AG08395 (cell line): Measurements from ENCODE around the gene AMDHD2.
"Not testable (repeated sequence)": the region's sequence is repeated elsewhere in the genome, so short reads cannot be mapped to it uniquely, and the experiment has no call there.

ENCODE experiments used
- DNase-seq: peaks from one replicate; pipeline ENCODE4 v3.0.0; 2012; ENCODE audit warnings: mixed read lengths, low spot score

Gene AMDHD2

DNA sequence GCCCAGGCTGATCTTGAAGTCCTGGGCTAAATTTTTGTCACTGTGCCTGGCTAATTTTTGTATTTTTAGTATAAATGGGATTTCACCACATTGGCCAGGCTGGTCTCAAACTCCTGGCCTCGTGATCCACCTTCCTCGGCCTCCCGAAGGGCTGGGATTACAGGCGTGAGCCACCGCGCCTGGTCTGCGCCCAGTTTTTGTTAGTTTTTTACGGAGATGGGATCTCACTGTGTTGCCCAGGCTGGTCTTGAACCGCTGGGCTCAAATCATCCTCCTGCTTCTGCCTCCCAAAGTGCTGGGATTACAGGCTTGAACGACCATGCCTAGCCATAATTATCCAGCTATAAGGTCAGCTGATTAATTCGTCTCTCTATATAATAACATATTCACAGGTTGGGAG, 13.7 kb downstream of the AMDHD2 start:
- no peak for DNase-seq

- not testable (repeated sequence) for DNase-seq
Measured at GRCh38 chr16:2534335-2534734, 14.2 kb downstream of the AMDHD2 start.

GRCh38 chr16:2535625-2536013, 15.4 kb downstream of the AMDHD2 start:
- peak; percentile 63 for DNase-seq

DNA sequence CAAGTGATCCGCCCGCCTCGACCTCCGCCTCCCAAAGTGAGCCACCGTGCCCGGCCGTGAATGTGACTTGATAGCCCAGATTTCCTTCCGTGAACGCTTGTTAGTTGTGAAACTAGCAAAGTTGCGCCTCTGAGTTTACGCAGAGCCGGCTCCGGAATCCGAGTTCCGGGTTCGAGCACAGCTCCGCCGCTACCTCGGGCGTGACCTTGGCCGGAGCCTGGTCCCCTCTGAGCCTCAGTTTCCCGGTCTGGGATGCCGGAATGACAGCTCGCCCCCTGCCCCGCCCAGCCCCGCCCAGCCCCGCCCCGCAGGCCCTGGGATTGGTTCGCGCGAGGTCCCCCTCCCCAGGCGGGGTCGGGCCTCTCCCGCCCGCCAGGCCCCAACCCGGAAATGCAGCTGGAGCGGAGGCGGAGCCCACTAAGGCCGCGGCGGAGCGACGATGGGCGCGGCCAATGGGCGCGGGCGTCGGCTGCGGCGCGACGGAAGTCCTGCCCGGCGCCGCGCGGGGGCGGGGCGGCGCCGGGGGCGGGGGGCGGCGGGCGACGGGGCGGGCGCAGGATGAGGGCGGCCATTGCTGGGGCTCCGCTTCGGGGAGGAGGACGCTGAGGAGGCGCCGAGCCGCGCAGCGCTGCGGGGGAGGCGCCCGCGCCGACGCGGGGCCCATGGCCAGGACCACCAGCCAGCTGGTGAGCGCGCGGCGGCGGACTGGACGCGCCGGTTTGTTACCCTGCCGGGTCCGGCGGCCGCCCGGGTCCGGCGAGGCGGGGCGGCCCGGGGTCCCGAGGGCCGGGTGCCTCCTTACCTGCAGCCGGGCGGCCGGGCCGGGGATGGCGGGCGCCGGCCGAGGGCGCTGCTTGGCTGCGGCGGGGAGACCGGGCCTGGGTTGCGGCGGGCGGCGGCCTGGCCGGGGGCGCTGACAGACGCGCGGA, 17.5 kb downstream of the AMDHD2 start, which contains the start of gene PDPK1:
PDPK1 (plus strand) TSS at position 571 of the 929 bp plus-strand sequence; CDS start at position 663, 92 bp downstream.
- peak; percentile 95 for DNase-seq

GRCh38 chr16:2539192-2539844, 19.1 kb downstream of the AMDHD2 start:
- DNase-seq: not testable (repeated sequence)

- DNase-seq: not testable (repeated sequence)
Measured at GRCh38 chr16:2539845-2540458, 19.8 kb downstream of the AMDHD2 start.

GRCh38 chr16:2540912-2541311, 20.7 kb downstream of the AMDHD2 start:
- DNase-seq: not testable (repeated sequence)

- DNase-seq: not testable (repeated sequence)
Measured at GRCh38 chr16:2541409-2541808, 21.2 kb downstream of the AMDHD2 start.

DNA sequence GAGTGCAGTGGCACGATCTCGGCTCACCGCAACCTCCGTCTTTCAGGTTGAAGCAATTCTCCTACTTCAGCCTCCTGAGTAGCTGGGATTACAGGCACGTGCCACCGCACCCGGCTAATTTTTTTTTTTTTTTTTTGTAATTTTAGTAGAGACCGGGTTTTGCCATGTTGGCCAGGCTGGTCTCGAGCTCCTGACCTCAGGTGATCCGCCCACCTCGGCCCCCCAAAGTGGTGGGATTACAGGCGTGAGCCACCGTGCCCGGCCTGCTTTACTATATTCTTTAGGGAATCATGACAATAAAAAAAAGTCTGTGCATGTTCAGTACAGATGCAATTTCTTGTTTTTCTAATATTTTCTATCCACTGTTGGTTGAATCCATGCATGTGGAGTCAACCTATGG, 23.6 kb downstream of the AMDHD2 start:
- not testable (repeated sequence) for DNase-seq

DNA sequence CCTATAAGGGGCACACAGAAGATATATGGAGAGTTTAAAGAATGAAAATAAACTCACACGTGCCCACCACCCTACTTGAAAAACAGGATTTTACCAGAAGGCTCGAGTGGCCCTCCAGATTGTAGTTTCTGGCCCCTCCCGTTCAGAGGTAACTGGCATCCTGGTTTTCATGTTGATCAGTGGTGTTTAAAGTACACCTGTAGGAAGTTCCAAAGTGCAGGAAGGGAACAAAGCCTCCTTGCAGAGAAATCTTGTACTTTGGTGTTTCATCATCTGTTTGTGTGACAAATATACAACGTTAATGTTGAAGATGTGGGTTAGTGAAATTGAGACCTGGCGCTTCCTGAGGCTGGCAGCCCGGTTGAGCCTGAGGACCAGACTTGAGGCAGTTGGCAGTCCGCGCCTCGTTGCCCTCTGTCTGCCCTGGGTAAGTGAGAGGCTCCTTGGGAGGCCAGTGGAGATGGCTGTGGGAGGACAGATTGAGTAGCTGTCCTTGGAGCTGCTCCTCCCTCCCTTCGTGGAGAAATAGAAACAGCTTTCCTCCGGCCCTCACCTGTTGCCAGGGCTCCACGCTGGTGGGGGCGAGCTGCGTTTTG, 30.2 kb downstream of the AMDHD2 start:
- DNase-seq: not testable (repeated sequence)

GRCh38 chr16:2551420-2551889, 31.3 kb downstream of the AMDHD2 start:
- DNase-seq: not testable (repeated sequence)

GRCh38 chr16:2554709-2555425, 34.7 kb downstream of the AMDHD2 start:
- DNase-seq: not testable (repeated sequence)

DNA sequence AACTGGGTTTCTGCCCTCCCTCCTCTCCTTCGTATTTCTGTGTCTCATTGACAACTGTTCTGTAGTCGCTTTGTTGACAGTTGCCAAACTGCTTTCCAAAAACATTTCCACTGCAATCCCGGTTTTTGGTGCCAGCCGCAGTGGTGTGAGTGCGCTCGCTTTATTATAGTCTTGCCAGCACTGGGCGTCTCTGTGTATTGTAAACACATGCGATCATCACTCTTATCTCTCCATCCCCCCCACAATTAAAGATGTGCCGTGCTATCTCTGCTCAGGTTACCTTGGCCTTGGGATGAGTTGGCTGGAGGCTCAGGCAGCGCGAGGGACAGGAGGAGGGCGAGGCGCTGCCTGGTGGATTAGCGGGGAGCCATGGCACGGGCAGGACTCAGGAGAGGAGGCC, 37.0 kb downstream of the AMDHD2 start:
- not testable (repeated sequence) for DNase-seq

GRCh38 chr16:2560131-2560797, 40.1 kb downstream of the AMDHD2 start:
- not testable (repeated sequence) for DNase-seq

GRCh38 chr16:2560798-2561133, 40.6 kb downstream of the AMDHD2 start:
- not testable (repeated sequence) for DNase-seq

DNA sequence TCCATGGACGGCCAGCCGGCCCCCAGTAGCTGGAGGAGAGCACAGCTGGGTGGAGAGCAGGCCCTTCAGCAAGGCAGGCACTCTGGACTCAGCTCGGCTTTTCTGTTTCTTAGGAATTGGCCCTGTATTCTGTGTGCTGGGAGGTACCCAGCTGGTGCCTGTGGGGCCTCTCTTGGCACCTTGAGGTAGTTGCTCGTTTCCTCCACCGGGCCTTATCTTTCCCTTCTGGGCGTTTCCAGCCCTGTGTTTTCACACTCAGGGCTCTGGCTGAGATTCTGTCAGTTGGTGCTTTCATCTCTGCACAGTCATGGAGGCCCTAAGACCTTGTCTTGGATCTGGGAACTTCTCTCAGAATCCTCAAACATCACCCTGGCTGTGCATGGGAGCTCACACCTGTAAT, 47.3 kb downstream of the AMDHD2 start:
- DNase-seq: not testable (repeated sequence)

GRCh38 chr16:2568573-2568972, 48.4 kb downstream of the AMDHD2 start:
- not testable (repeated sequence) for DNase-seq

DNA sequence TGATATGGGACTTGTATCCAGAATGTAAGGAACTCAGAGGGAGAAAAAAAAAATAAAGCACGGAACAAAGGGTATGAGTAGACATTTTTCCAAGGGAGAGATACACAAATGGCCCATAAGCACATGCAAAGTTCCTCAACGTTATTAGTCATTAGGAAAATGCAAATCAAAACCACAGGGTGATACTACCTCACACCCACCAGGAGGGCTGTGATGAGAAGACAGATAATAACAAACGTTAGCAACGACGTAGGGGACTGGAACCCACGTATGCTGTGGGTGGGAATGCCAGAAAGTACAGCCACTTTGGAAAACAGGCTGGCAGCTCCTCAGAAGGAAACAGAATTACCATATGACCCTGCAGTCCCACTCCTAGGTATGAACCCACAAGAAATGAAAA, 52.5 kb downstream of the AMDHD2 start:
- DNase-seq: not testable (repeated sequence)

DNA sequence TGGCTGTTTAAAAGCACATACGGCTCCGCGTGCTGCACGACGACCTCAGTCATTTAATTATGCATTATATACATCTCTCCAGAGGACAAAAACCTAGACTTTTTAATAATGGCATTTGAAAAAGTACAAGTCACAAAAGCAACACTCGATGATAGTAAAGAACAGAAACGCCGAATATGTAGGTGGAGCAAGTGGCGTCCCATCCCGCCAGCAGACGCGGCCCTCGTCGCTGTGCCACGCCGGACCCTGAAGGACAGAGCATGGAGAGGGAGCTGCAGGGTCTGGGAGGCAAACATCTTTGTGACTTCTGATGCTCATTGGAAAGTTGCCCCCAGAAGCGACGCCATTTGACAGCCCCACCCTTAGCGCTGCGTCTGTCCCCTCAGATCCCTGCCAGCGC, 55.7 kb downstream of the AMDHD2 start:
- not testable (repeated sequence) for DNase-seq

DNA sequence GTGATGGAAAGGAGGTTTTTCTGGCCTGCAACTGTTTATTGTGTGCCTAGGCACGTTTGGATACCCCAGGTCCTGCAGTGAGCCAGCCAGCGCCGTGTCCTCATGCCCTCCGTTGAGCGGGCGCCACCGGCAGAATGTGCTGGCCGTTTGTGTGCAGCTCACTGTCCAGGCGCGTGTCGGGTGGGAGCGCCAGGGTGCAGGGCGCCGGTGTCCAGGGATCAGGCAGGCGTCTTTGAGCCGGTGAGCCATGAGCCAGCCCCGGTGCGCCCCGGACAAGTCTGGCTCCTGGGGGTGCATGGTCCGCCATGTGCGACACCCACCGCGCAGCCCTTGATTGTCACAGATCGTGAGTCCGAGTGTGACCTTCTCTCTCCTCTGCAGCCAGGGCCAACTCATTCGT, 56.9 kb downstream of the AMDHD2 start:
- not testable (repeated sequence) for DNase-seq

GRCh38 chr16:2578905-2579304, 58.7 kb downstream of the AMDHD2 start:
- not testable (repeated sequence) for DNase-seq
